Endodermal cell (in vitro differentiated cells): Measurements from ENCODE around the gene LEPR. TPM values are rescaled to one million over a fixed set of nuclear protein-coding genes. Genes with fewer than 3 reads are reported as not detected.
A peak's percentile ranks its signal among the peaks of the same experiment; 100 is the strongest.

ENCODE experiments used
- DNase-seq: peaks from one replicate; pipeline ENCODE4 v3.0.0-alpha.2; 2017
- H3K27ac ChIP-seq: 2 replicates; pipeline ENCODE4 v1.5.1; 2013; ENCODE audit warnings: mild to moderate bottlenecking, low read depth, low read length, moderate library complexity
- H3K27me3 ChIP-seq: 2 replicates; pipeline ENCODE4 v1.6.1; 2013; ENCODE audit warnings: mild to moderate bottlenecking, low read length, moderate library complexity; ENCODE audit not compliant: insufficient read depth, control insufficient read depth, poor library complexity, severe bottlenecking
- H3K36me3 ChIP-seq: 2 replicates; pipeline ENCODE4 v1.7.0; 2013; ENCODE audit warnings: mild to moderate bottlenecking, low read length, moderate library complexity; ENCODE audit not compliant: control insufficient read depth, insufficient read depth
- H3K4me1 ChIP-seq: one replicate; pipeline ENCODE4 v1.7.0; 2013; ENCODE audit warnings: low read length; ENCODE audit not compliant: control insufficient read depth, insufficient read depth
- H3K4me3 ChIP-seq: 2 replicates; pipeline ENCODE4 v1.5.1; 2013; ENCODE audit warnings: mild to moderate bottlenecking, low read length, moderate library complexity
- H3K9ac ChIP-seq: 2 replicates; pipeline ENCODE4 v1.6.1; 2013; ENCODE audit warnings: mild to moderate bottlenecking, low read length, moderate library complexity; ENCODE audit not compliant: poor library complexity, severe bottlenecking; ENCODE audit errors: extremely low read depth
- H3K9me3 ChIP-seq: 2 replicates; pipeline ENCODE4 v1.6.1; 2013; ENCODE audit warnings: mild to moderate bottlenecking, low read length, moderate library complexity; ENCODE audit not compliant: control insufficient read depth
- H3K27ac Mint-ChIP-seq: 2 replicates; pipeline ENCODE4 v1.8.0; 2020; ENCODE audit warnings: mixed read lengths
- H3K27me3 Mint-ChIP-seq: 2 replicates; pipeline ENCODE4 v1.8.0; 2021; ENCODE audit warnings: mild to moderate bottlenecking, mixed read lengths; ENCODE audit not compliant: insufficient read depth
- H3K36me3 Mint-ChIP-seq: 2 replicates; pipeline ENCODE4 v1.8.0; 2020; ENCODE audit warnings: low read depth, mixed read lengths
- H3K4me1 Mint-ChIP-seq: 2 replicates; pipeline ENCODE4 v1.8.0; 2020; ENCODE audit warnings: mixed read lengths
- H3K4me3 Mint-ChIP-seq: 2 replicates; pipeline ENCODE4 v1.8.0; 2020; ENCODE audit warnings: mild to moderate bottlenecking, moderate library complexity, mixed read lengths
- H3K9me3 Mint-ChIP-seq: 2 replicates; pipeline ENCODE4 v1.8.0; 2020; ENCODE audit warnings: mild to moderate bottlenecking, mixed read lengths
- CTCF ChIP-seq: fragments of 200-600 bp; sonication (generic); conservative IDR thresholded peaks from 2 replicates; pipeline ENCODE4 v1.5.0; 2021; ENCODE audit warnings: antibody characterized with exemption, mild to moderate bottlenecking
- WGBS, 2 experiments: methylation state at CpG; one replicate each; pipeline versions ENCODE4 v1.1.5 to v1.1.7; 2013; ENCODE audit warnings: missing lambda C conversion rate in 2 of 2, mixed read lengths in 1 of 2; ENCODE audit not compliant: insufficient coverage in 1 of 2, insufficient read length in 1 of 2; 5-methylcytosine and 5-hydroxymethylcytosine counted together
- total RNA-seq, 2 donors: library from RNA; stranded (reverse); fragmentation: NEBNext Ultra II Directional in 1 of 2; extraction: Animal tissue kit (Norgen Biotek cat#: 25700) in 1 of 2; gene quantifications; 2 replicates in 1 of 2; 3 replicates in 1 of 2; pipeline ENCODE4 v1.2.1, GENCODE V29; 2021

Gene LEPR
- total RNA-seq, 2 donors from 2014 or later, result 7.2 to 11.1 TPM

GRCh38 chr1:65435987-65436386, 15.5 kb downstream of the LEPR start:
- TF ChIP-seq CTCF, result no peak
- Histone ChIP-seq H3K4me1 (peaks cover 10% of the 10 kb centered on the region), H3K9me3 (no peaks in the 10 kb centered on the region), H3K4me3 (no peak overlapping the region), H3K9ac (no peak overlapping the region), H3K36me3 (peaks cover 20% of the 10 kb centered on the region), H3K27me3 (no peaks in the 10 kb centered on the region), H3K27ac (no peak overlapping the region)
- no peaks in the 10 kb centered on the region for H3K27me3 Mint-ChIP-seq
- H3K4me3 Mint-ChIP-seq, result no peak overlapping the region
- 94% methylated on average over 2 of the region's 2 CpGs; no CpG with 5 or more reads in 1 of the 2 experiments for WGBS, 2 experiments
- H3K9me3 Mint-ChIP-seq, result no peaks in the 10 kb centered on the region
- no peak for DNase-seq
- H3K4me1 Mint-ChIP-seq, result peaks cover 30% of the 10 kb centered on the region
- H3K27ac Mint-ChIP-seq, result no peak overlapping the region
- peaks cover 20% of the 10 kb centered on the region for H3K36me3 Mint-ChIP-seq

GRCh38 chr1:65437616-65438015, 17.1 kb downstream of the LEPR start:
- Histone ChIP-seq H3K9ac (no peak overlapping the region), H3K36me3 (peaks cover 6% of the 10 kb centered on the region), H3K27me3 (no peaks in the 10 kb centered on the region), H3K4me1 (peaks cover 3% of the 10 kb centered on the region), H3K9me3 (peaks cover 13% of the 10 kb centered on the region), H3K4me3 (no peak overlapping the region), H3K27ac (no peak overlapping the region)
- no peak overlapping the region for H3K27ac Mint-ChIP-seq
- peaks cover 33% of the 10 kb centered on the region for H3K4me1 Mint-ChIP-seq
- peaks cover 30% of the 10 kb centered on the region for H3K36me3 Mint-ChIP-seq
- 98 to 100% methylated on average over 5 to 7 of the region's 7 CpGs for WGBS, 2 experiments
- TF ChIP-seq CTCF, result no peak
- H3K9me3 Mint-ChIP-seq, result peaks cover 15% of the 10 kb centered on the region
- H3K27me3 Mint-ChIP-seq, result no peaks in the 10 kb centered on the region
- no peak for DNase-seq
- H3K4me3 Mint-ChIP-seq, result no peak overlapping the region

- Histone ChIP-seq H3K27me3 (no peaks in the 10 kb centered on the region), H3K36me3 (peaks cover 8% of the 10 kb centered on the region), H3K9ac (no peak overlapping the region), H3K4me1 (no peaks in the 10 kb centered on the region), H3K4me3 (no peak overlapping the region), H3K9me3 (peaks cover 19% of the 10 kb centered on the region), H3K27ac (no peak overlapping the region)
- 90 to 92% methylated on average over 11 of the region's 12 CpGs for WGBS, 2 experiments
- Mint-ChIP-seq H3K4me3 (no peak overlapping the region), H3K4me1 (peaks cover 33% of the 10 kb centered on the region), H3K27ac (peak overlapping the region; percentile 4), H3K9me3 (peaks cover 22% of the 10 kb centered on the region), H3K27me3 (no peaks in the 10 kb centered on the region), H3K36me3 (peaks cover 23% of the 10 kb centered on the region)
- TF ChIP-seq CTCF, result no peak
- DNase-seq, result no peak
Observed at GRCh38 chr1:65440322-65440900, 19.9 kb downstream of the LEPR start.
